ENCODE measurements around the gene SMAP1.
A peak's percentile ranks its signal among the peaks of the same experiment; 100 is the strongest.

SMAP1 gene

GRCh38 chr6:70819646-70820045, 152.0 kb downstream of the SMAP1 start:
- TF ChIP-seq CTCF (IDR thresholded peaks at IDR 0.05; ENCODE audit: insufficient read depth, low read length, poor library complexity, severe bottlenecking): no peak
- Histone ChIP-seq H3K27me3 (replicated peaks; ENCODE audit: control insufficient read depth, insufficient read depth, low read length) (no peaks in the 10 kb centered on the region), H3K36me3 (ENCODE audit: control insufficient read depth, insufficient read depth, low read length) (no peaks in the 10 kb centered on the region), H3K4me3 (replicated peaks; ENCODE audit: low read depth, low read length) (no peak overlapping the region)
- no peak for DNase-seq (ENCODE audit: extremely low read depth, insufficient read length)

GRCh38 chr6:70820778-70821177, 153.1 kb downstream of the SMAP1 start:
- no peak for DNase-seq (ENCODE audit: extremely low read depth, insufficient read length)
- Histone ChIP-seq H3K27me3 (replicated peaks; ENCODE audit: control insufficient read depth, insufficient read depth, low read length) (no peaks in the 10 kb centered on the region), H3K4me3 (replicated peaks; ENCODE audit: low read depth, low read length) (no peak overlapping the region), H3K36me3 (ENCODE audit: control insufficient read depth, insufficient read depth, low read length) (no peaks in the 10 kb centered on the region)
- TF ChIP-seq CTCF (IDR thresholded peaks at IDR 0.05; ENCODE audit: insufficient read depth, low read length, poor library complexity, severe bottlenecking): no peak

- Histone ChIP-seq H3K4me3 (replicated peaks; ENCODE audit: low read depth, low read length) (no peak overlapping the region), H3K27me3 (replicated peaks; ENCODE audit: control insufficient read depth, insufficient read depth, low read length) (no peaks in the 10 kb centered on the region), H3K36me3 (ENCODE audit: control insufficient read depth, insufficient read depth, low read length) (no peaks in the 10 kb centered on the region)
- TF ChIP-seq CTCF (IDR thresholded peaks at IDR 0.05; ENCODE audit: insufficient read depth, low read length, poor library complexity, severe bottlenecking): no peak
- DNase-seq (ENCODE audit: extremely low read depth, insufficient read length): no peak
These were observed 154.1 kb downstream of the SMAP1 start for GRCh38 chr6:70821751-70822150.

GRCh38 chr6:70823651-70824050, 156.0 kb downstream of the SMAP1 start:
- no peak for TF ChIP-seq CTCF (IDR thresholded peaks at IDR 0.05; ENCODE audit: insufficient read depth, low read length, poor library complexity, severe bottlenecking)
- peak; percentile 14 for DNase-seq (ENCODE audit: extremely low read depth, insufficient read length)
- Histone ChIP-seq H3K4me3 (replicated peaks; ENCODE audit: low read depth, low read length) (no peak overlapping the region), H3K36me3 (ENCODE audit: control insufficient read depth, insufficient read depth, low read length) (no peaks in the 10 kb centered on the region), H3K27me3 (replicated peaks; ENCODE audit: control insufficient read depth, insufficient read depth, low read length) (no peaks in the 10 kb centered on the region)

- no peaks in the 10 kb centered on the region for H3K27me3 ChIP-seq (replicated peaks; ENCODE audit: control insufficient read depth, insufficient read depth, low read length)
- no peak overlapping the region for H3K4me3 ChIP-seq (replicated peaks; ENCODE audit: low read depth, low read length)
- DNase-seq (ENCODE audit: extremely low read depth, insufficient read length): no peak
- no peak for TF ChIP-seq CTCF (IDR thresholded peaks at IDR 0.05; ENCODE audit: insufficient read depth, low read length, poor library complexity, severe bottlenecking)
- no peaks in the 10 kb centered on the region for H3K36me3 ChIP-seq (ENCODE audit: control insufficient read depth, insufficient read depth, low read length)
These were observed 163.7 kb downstream of the SMAP1 start for GRCh38 chr6:70831427-70831826.

GRCh38 chr6:70834520-70834919, 166.8 kb downstream of the SMAP1 start:
- Histone ChIP-seq H3K27me3 (replicated peaks; ENCODE audit: control insufficient read depth, insufficient read depth, low read length) (no peaks in the 10 kb centered on the region), H3K4me3 (replicated peaks; ENCODE audit: low read depth, low read length) (no peak overlapping the region), H3K36me3 (ENCODE audit: control insufficient read depth, insufficient read depth, low read length) (no peaks in the 10 kb centered on the region)
- no peak for DNase-seq (ENCODE audit: extremely low read depth, insufficient read length)
- TF ChIP-seq CTCF (IDR thresholded peaks at IDR 0.05; ENCODE audit: insufficient read depth, low read length, poor library complexity, severe bottlenecking): no peak
